HG03460 (cell line): ENCODE results near the gene IP6K1.
"Not testable (repeated sequence)": the region's sequence is repeated elsewhere in the genome, so short reads cannot be mapped to it uniquely, and the experiment has no call there.

Source experiments
- ATAC-seq: cut with Tn5 transposase; IDR thresholded peaks from one replicate; pipeline ENCODE4 v1.9.1; 2021; ENCODE audit not compliant: unreplicated experiment

The IP6K1 gene

DNA sequence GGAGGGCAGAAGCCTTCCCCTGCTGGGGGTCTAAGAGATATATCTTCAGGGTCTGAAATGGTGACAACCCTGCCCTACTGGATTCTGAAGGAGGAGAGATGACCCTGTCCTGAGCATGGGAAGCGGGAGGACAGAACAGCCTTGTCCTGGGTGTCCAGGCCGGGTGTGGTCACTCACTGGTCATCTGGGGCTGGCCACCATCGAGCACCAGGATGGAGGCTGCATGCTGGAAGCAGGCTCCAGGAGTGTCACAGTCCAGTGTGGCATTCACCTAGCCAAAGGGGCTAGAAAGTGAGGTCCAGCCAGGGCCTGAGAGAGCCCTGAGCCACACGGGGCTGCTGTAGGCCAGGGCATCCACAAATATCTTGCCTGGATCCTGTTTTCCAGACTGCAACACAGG lies 8.1 kb upstream of the IP6K1 start:
- no peak for ATAC-seq

DNA sequence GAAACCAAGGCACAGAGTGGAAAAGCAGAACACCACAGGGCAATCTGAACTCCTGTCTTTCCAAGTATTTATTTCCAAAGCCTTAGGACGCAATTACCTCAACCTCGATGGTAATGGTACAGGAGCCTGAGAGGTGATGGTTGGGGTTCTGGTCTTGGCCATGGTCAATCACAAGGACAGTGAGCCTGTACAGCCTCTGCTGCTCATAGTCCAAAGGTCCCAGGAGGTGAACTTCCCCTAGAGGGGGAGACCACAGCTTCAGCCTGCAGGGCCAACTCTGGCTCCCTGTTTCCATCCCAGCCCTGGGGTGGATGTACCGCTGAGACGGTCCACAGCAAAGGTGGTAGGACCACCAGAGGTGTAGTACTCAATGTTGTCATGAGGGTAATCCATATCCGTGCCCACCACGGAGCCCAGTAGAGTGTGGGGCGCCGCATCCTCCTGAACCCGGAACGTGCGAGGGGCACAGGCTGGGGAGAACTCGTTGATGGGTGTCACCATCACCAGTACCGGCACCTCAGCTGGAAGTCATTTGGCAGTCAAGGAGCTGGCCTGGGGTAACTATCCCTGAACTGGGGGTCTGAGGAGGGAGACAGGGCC lies 7.2 kb upstream of the IP6K1 start:
- ATAC-seq: no peak

DNA sequence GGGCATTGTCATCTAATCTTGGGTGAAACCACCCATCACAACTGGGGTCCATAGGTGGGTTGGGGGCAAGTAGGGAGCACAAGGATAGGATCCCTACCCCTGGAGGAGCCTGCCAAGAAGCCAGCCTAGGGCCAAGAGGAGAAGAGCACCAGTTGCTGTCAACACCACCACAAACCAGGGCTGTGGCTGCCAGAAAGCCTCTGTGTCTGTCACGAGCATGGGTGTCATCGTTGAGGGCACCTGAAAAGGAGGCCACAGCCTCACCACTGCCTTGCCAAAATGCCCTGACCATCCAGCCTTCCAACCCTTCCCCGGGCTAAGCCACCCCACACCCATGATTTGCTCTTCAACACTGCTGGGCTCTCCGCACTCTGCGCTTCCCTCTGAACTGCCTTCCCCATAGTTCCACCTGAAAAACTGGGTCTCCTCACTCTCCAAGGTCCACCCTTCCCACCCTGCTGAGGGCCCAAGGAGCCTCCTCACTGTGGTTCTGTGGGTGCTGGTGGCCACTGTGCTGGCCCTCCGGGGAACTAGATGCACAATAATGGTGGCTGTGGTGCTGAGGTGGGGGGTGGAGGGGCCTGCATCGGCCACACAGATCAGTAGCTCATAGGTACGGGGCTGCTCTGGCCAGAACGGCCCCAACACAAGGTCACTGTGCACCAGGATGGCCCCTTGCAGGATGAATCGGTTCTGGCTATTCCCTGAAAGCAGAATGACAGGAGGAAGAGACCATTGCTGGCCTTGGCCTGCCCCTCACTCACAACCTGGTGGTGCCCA lies 6.2 kb upstream of the IP6K1 start:
- ATAC-seq: no peak

DNA sequence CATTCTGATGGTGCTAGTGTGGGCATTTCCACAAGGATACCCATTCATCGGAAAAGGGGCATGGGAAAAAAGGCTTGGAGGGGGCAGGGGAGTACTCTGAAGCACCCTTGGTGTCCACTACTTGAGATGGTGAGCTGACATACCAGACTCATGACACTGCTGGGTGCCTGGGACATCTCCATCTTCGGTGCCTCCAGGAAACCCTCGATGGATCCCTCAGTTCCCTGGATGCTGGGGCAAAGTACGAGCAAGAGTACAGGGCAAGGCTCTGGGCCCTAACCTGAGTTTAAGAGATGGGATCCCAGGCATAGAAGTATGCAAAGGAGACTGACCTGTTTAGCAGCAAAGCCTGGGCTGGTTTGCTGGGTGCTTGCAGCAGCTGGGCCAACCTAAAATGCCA lies 5.2 kb upstream of the IP6K1 start:
- ATAC-seq: no peak

DNA sequence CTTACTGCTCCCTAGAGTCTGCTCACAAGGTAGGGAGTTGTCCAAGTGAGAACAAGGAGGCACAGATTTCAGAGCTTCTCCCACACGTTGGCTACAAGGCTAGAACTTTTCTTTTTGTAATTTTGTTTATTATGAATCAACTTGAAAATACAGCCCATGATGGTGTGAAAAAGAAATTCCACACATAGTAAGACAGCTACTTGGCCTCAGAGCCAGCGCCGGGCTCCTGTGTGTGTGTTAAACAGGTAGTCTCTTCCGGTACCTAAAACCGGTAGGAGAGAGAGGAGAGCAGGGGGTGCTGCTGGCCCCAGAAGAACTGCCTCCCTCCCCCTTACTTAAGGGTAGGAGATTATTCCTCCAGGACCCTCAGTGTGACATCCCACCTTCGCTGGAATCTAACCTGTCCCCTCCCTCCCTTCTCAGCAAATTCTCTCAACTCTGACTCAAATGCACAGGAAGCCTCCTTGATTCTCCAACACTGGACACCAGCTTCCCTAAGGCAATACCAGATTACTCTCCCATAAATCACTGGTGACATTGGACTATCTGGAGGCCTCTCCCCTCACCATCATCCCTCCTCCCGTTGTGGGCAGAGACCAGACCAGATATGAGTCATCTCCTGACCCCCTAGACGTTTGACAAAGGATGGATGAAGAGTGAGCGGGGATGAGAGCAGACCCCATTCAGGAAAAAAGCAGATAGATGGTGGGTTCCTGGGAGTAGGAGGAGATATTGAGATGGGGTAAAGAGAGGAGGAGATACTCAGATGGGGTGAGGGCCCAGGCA lies 4.5 kb upstream of the IP6K1 start:
- ATAC-seq: no peak

DNA sequence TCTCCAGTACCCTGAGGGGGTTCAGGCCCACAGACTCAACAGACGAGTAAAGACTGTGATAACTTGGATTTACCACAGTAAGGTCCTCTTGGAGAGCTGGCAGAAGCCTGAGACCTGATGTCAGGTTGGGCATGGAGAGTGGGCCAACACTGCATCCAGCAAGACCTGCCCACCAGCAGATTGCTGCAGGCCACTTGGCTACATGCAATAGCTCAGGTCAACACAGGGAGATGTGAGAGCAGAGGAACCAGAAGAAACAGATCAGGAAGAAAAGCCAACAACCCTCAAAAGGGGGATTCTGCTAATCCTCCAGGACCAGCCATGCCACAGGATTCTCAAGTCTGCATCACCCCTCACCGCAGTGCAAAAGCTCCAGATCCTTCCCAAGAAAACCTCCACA lies 1.7 kb upstream of the IP6K1 start:
- no peak for ATAC-seq

DNA sequence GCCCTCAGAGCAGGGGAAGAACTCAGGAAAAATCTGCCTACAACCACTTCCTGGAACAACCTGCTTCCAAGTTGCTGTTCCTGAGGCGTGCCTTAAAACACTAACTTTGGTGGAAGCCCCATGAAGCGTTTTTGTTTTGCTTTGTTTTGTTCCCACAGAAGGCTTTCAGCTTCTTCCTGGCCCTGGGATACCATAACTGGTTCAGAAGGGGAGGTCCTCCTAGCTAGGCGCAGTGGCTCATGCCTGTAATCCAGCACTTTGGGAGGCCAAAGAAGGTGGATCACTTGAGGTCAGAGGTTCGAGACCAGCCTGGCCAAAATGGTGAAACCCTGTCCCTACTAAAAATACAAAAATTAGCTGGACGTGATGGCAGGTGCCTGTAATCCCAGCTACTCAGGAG lies 1.2 kb upstream of the IP6K1 start:
- ATAC-seq: no peak

DNA sequence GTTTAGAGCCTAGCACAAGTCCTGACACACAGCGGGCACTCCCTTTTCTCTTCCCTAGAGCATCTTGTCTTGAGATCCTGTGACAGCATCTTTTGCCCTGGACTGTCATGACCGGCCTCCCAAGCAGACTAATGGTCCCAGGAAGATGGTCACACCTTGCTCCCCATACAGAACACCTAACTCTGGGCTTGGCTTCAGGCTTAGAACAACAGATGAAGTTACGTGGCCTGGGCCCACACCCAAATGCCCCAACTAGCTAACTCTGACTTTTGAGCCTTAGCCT lies 781 bp upstream of the IP6K1 start:
- ATAC-seq: no peak

DNA sequence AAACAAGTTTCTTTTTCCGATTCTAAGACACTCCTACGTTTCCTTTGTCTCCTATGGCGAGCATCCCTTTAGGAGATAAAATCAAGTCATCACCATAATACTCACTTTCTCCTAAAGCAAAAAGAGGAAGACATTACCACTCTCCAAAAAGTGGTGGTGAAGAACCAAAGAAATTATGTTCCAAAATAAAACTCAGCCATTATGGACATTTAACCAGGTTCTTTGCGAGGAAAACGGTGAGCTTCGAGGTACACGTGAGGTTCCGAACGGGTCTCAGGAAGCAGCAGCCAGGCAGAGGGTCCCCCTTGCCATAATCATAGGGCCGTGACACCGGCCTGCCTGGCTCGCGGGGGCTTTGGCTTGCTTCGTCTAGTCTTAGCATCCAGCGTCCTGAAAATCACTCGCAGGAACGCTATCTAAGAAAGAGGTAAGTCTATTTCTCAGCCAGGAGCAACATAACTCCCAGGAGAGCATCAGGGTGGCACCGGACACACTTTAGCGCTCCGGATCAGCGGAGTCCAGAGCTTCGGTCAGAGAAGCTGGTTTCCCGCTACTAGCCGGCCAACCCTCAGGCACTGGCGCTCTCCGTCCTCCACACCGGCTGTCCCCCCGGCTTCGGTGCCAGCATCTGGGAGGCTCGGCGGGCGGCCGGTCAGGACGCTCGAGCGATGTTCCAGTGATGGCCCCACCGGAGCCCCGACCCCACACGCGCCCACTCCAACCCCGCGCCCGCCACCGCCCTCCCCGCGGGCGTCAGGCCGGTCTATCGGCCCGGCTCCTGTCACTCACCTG lies 581 bp downstream of the IP6K1 start:
- ATAC-seq: peak; percentile 32

DNA sequence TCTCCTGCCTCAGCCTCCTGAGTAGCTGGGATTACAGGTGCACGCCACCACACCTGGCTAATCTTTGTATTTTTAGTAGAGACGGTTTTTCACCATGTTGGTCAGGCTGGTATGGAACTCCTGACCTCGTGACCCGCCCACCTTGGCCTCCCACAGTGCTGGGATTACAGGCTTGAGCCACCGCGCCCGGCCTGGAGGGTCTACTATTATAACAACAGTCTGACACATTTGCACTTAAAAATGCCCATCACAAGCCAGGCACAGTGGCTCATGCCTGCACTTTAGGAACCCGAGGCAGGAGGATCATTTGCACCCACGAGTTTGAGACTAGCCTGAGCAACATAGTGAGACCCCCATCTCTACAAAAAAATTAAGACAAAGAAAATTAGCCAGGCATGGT lies 4.1 kb downstream of the IP6K1 start:
- ATAC-seq: not testable (repeated sequence)

DNA sequence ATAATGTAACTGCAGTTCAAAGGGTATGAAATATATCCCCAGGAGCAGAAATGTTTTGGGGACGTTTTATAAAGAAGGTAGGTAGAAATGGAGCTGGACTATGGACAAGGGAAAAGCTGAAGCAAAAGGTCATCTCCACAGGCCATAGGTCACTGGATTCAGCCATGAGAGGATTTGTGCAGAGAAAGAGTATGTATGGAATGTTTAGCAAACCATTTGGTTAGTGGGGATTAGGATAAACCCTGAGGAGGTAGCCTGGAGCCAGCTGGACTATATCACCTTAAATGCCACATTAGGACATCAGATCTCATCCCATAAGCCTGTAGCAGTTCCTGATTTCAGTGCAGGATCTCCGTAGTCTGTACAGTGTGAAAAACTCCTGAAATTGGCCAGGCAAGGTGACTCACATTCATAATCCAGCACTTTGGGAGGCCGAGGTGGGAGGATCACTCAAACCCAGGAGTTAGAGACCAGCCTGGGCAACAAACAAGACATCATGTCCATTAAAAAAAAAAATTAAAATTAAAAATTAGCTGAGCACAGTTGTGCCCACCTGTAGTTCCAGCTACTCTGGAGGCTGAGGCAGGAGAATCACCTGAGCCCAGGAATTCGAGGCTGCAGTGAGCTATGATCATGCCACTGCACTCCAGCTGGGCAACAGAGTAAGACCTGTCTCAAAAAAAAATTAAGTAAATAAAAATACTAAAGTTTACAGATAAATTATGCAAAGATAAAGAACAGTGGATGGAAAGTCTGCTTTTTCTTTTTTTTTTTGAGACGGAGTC lies 4.7 kb downstream of the IP6K1 start:
- no peak for ATAC-seq

DNA sequence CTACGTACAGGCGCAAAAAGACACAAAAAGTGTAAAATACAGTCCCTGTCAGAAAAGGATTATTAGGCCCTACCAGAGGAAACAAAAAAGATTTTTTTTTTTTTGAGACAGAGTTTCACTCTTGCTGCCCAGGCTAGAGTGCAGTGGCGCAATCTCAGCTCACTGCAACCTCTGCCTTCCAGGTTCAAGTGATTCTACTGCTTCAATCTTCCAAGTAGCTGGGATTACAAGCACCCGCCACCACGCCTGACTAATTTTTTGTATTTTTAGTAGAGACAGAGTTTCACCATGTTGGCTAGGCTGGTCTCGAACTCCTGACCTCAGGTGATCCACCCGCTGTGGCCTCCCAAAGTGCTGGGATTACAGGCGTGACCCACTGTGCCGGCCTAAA lies 5.4 kb downstream of the IP6K1 start:
- not testable (repeated sequence) for ATAC-seq

DNA sequence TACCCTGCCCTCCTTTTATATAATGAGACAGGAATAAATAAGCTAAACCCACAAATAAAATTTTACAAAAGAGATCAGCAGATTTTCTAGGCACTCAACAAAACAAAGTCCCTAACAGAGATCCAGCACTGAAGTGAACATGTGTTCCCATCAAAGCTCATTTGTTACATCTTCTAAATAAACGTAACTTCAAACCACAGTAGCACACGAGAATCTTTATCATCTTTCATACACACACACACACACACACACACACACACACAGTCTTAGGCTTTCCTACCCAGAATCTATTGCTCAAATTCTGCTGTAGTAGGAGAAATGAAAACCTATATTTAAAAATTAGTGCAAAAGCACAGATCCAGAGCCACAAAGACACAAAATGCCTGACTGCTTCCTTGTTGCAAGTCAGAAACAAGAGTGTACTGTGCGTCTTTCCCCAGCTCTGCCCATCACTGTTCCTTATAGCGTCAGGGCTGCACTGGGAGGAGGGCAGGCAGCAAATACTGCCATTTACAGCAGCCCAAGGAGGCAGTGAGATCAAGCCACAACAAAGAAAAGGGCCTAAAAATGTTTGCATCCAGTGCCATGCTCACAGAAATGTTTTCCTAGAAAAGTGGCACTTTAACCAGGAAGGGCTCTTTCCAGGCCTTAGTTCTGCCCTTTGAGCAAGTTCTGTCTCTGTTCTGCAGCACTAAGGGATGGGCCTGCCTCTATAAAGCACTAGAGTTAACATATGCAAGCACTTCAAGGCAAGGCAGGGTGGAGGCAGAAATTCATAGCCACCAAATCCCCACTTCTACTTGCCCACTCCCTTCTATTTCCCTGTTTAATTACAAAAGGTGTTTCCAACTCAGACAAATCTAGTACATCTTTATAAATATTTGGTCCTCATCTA lies 6.0 kb downstream of the IP6K1 start:
- no peak for ATAC-seq

DNA sequence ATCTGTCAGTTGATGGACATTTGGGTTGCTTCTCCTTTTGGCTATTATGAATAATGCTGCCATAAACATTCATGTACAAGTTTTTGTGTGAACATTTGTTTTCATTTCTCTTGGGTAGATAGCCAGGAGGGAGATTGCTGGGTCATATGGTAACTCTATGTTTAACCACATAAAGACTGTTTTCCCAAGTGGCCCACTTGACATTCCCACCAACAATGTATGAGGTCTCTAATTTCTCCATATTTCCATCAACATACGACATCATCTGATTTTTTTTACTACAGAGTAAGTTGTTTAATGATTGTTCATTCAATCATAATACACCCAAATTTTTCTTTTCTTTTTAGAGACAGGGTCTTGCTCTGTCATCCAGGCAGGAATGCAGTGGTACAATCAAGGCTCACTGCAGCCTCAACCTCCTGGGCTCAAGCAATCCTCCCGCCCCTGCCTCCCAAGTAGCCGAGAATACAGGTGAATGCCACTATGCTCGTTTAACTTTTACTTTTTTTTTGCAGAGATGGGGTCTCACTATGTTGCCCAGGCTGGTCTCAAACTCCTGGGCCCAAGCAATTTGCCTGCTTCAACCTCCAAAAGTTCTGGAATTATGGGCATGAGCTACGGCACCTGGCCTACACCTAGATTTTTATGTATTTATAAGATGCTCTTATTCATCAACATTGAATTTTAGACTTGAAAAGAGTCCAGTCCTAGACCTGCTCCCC lies 6.8 kb downstream of the IP6K1 start:
- ATAC-seq: no peak

DNA sequence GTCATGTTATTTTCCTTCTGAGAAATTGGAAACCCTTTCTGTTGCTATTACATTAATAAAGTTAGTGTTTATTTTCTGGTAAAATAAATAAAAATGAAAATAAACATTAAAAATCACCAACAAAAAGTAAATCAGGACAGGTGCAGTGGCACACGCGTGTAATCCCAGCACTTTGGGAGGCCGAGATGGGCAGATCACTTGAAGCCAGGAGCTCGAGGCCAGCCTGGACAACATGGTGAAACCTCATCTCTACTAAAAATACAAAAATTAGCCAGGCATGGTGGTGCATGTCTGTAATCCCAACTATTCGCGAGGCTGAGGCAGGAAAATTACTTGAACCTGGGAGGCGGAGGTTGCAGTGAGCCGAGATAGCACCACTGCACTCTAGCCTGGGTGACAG lies 10.2 kb downstream of the IP6K1 start:
- ATAC-seq: not testable (repeated sequence)

DNA sequence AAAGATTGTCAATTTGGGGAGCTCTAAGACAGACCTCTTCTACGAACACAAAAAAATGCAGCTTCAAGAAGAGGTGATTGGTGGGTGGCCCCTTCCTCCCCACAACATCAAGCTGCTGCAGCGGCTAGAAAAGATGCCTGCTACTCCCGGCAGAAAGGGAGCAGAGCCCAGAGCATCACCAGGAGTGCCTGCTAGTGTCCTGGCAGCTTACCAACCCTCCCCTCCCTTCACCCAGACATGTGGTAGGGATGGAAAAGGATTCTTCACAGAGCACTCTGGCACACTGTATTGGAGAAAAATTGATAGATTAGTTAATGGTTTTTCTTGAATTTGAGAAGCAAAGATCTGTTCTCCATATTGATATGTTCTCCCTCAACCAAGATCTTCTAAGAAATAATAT lies 10.8 kb downstream of the IP6K1 start:
- ATAC-seq: no peak

DNA sequence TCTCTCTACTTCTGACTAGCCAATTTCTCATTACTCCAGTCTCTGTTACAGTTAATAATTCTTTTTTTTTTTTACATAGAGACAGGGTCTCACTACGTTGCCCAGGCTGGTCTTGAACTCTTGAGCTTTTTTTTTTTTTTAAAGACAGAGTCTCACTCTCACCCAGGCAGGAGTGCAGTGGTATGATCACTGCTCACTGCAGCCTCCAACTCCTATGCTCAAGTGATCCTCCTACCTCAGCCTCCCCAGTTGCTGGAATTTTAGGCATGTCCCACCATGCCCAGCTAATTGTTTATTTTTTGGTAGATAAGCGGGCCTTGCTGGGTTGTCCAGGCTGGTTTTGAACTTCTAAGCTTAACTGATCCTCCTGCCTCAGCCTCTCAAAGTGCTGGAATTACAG lies 13.6 kb downstream of the IP6K1 start:
- no peak for ATAC-seq

DNA sequence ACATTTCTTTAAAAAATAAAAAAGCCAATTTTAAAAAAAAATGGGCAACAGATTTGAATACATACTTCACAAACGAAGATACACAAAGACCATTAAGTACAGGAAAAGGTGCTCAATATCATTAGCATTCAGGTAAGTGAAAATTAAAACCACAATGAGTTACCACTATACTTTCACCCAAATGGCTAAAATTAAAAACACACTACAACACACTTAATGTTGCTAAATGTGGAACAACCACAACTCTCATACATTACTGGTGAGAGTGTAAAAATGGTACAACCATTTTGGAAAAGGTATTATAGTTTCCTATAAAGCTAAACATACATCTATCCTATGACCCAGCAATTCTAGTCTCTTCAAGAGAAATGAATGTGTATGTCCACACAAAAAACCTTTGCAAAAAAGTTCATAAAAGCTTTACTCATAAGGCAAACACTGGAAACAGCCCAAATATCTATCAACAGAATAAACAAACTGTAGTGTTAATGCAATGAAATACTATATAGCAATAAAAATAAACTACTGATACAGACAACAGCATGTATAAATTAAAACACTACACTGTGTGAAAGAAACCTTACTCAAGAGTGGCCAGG lies 14.9 kb downstream of the IP6K1 start:
- ATAC-seq: no peak

DNA sequence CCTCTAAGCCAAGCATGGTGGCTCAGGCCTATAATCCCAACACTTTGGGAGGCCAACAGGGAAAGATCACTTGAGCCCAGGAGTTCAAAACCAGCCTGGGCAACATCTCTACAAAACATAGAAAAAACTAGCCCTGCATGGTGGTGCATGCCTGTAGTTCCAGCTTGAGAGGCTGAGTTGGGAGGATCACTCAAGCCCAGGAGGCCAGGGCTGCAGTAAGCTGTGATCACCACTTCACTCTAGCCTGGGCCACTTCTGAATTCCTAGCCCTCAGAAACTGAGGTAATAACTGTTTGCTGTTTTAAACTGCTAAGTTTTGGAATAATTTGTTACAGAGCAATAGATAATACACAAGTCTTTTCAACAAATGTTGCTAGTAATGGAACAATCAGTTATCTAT lies 16.4 kb downstream of the IP6K1 start:
- no peak for ATAC-seq
